Myocyte (in vitro differentiated cells): ENCODE data around the gene ASB16. TPM values are rescaled to one million over a fixed set of nuclear protein-coding genes. Genes with fewer than 3 reads are reported as not detected.

Experiments
- DNase-seq: peaks from one replicate; pipeline ENCODE4 v3.0.0-alpha.2; 2012; ENCODE audit warnings: low read depth
- total RNA-seq: library from RNA; depleted of rRNA; stranded (reverse); fragments of >200 nt; gene quantifications from 2 replicates; pipeline ENCODE4 v1.2.3, GENCODE V29; 2014

ASB16 gene
- total RNA-seq, 1 donor from 2014 or later: 4.0 TPM

DNA sequence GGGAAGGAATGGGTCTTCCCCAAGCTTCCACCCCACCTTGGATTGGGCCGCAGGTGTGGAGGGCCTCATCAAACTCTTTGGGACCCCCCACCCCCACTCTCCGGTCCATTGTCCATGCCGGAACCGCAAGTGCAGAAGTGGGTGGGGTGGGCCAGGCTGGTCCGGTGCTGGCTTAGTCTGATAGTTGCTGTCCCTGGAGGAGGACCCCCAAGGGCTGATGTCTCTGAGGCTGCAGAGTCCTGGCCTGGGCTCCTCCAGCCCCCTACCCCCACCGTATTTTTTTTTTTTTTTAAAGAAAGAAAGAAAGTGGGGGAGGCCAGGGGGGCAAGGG, 36.3 kb downstream of the ASB16 start:
- DNase-seq: no peak

GRCh38 chr17:44207319-44207718, 36.8 kb downstream of the ASB16 start:
- DNase-seq: no peak

- DNase-seq: no peak
Observed at GRCh38 chr17:44207743-44208142, 37.2 kb downstream of the ASB16 start.

- no peak for DNase-seq
Observed at GRCh38 chr17:44209786-44210341, 39.4 kb downstream of the ASB16 start.

DNA sequence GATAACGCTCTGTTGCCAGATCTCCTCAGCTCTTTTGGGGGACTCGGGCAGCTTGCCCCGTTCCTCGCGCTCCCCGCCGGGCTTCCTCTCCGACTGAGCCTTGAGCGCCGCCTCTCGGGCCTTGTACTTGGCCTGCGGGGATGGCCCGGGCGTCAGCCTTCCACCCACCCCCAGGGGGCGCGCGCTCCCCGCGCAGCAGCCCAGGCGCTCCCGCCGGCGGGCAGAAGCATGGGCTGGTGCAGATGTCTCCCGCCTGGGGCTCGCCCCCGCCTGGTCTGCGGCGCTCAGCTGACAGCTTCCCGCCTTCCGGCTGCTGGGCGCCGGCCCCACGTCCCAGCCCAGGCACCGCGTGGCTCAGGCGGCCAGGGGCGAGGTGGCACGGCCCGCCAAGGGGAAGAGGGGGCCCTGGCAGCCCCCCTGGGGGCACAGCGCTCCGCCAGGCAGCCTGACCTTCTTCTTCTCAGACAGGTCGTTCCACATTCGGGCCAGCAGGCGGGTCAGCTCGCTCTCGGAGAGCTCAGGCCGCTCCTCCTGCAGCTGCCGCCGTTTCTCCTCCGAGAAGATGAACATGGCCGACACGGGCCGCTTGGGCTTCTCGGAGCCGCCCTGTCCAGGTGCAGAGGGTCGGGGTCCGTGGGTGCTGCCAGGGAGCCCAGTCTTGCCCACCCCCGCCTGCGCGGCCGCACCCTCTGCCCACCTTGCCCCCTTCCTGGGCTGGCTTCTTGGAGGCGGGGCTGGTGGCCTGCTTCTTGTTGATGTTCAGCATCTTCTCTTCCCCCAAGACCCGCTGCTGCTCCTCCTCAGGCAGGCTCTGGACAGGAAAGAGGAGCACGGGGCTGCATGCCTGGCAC, 40.1 kb downstream of the ASB16 start:
- DNase-seq: peak; percentile 83

GRCh38 chr17:44211281-44212265, 41.1 kb downstream of the ASB16 start:
- DNase-seq: no peak

GRCh38 chr17:44212507-44213402, 42.3 kb downstream of the ASB16 start:
- no peak for DNase-seq

DNA sequence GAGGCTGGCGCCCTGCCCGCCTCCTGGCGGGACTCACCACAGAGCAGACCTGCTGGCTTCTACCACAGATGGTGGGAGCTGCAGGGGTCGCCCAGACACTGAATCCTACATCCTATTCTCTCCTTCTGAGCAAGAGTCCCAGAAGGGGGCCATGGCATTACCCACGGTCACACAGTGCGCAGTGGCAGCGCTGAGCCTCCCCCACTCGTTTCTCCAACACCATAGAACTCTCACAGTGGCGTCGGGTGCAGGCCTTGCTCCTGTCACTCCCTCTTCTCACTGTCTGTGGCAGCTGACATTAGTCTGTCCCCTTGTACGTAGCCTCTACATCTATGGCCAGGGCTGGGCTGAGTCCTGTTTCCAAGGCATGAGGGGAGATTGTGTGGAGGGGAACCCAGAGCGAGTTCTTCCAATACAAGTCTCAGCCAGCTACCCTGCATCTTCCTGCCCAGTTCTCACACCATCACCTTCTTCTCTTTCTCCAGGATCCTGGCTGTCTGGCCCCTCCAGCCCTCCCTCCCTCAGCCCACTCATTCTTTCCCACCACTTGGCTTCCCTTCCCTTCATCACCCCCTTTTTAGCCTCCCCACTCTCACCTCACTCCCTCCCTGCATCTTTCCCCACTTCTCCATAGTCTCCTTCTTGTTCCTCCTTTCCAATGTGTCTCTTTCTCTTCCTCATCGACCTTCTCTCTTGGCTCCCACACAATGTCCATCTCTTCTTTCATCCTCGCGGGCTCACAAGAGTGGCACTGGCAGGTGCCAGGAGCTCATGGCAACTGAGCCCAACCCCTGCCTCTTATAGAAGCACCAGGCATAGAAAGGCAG, 43.1 kb downstream of the ASB16 start:
- DNase-seq: peak; percentile 49

- no peak for DNase-seq
Observed at GRCh38 chr17:44214230-44214494, 43.7 kb downstream of the ASB16 start.

- no peak for DNase-seq
Observed at GRCh38 chr17:44214896-44215295, 44.4 kb downstream of the ASB16 start.

GRCh38 chr17:44216173-44216572, 45.7 kb downstream of the ASB16 start:
- DNase-seq: no peak

DNA sequence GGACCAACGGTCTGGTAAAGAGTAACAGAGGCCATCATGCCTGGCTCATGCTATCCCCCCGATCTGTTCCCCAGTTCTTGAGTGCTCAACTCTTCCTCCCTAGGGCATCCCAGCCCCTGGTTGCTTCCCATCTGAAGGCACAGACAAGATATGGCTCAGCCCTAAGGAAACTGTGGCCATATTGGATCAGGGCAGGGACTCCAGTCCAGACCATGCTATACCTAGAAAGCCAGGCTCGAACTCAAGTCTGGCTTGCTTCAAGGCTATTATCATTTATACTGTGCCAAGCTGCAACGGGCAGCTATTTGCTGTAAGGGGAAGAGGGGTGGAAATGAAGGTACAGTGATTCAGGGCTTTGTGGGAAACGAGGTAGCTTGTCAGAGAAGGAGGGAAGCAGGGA, 46.2 kb downstream of the ASB16 start:
- no peak for DNase-seq

DNA sequence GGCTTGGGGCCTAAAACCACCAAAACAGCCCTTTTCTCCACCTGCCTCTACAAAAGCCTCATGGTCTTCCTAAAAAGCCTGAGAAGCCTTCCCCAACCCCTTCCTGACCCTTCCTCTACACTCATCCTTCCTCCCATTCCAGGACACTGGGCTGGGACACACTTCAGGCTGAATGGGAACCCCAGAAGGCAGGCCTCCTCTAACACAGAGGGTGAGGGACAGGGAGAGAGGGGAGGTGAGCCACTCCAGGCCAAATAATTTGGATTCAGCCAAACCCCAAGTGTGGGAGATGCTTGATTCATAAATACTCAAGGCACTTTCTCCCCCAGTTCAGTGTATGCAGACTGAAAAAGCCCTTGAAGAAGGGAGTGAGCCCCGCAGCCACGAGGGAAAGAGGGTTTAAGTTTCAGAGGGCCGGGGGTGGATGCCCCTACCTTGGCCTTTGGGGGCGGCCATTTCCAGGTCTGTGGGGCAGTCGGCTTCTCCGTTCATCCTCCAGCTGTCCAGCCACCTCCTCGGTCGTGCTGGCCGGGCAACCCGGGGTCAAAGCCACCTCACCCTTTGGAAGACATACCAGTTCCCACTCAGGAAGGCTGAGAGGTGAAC, 47.3 kb downstream of the ASB16 start:
- DNase-seq: no peak

DNA sequence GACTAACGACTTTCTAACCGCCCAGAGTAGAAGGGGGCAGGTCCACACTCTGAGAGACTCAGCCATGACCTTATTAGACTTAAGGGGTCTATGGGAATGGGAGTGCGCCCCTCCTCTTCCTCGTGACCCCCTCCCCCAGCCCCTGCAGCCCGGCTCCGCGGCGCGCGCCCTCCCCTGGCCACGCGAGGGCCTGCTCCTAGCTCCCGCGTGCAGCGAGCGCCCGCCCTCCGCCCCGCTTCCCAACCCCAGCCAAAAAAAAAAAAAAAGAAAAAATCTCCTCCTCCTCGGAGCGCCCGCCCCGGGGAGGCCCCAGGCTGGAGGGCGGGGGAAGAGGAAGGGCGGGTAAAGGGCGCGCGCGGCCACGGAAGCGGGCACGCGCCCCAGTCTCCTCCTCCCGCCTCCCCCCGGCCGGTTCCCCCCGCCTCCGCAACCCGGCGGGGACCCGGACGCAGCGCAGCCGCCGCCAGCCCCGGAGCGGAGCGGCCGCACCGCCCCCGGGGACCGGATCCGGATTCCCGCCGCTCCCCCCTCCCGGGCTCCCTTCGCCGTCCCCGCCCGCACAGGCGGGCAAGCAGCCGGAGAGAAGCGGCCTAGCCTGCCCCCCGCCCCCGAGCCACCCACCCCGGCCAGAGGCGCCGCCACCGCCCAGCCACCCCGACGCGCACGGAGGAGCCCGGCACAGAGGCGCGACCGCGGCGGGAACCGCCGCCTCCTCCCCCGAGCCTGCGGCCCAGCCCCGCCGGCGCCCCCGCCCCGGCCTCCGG, 48.0 kb downstream of the ASB16 start:
- peak; percentile 92 for DNase-seq

DNA sequence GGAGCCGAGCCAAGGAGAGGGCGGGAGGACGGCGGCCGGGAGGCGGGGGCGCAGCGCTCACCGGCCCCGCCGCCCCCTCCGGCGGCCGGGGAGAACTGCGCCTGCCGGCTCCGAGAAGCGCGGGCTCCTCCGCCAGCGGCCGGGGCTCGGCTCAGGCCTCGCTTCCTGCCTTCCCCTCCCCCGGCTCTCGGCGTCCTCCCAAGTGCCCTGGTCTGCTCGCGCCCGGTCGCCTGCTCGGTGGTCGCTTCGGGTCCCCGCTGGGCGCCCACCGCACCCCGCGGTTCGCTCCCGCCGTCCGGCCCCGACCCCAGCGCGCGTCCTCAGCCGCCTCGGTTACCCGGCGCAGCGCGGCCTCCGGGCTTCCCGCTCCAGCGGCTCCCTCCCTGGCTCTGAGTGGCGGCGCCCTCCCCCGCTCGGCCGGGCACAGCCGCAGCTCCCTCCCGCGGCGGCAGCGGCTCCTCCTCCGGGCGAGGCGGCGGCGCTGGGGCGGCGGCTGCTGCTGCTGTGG, 48.7 kb downstream of the ASB16 start:
- peak; percentile 77 for DNase-seq

GRCh38 chr17:44219616-44220212, 49.2 kb downstream of the ASB16 start, which contains the start of gene UBTF:
Gene UBTF (minus strand): TSS chr17:44219675. CDS start chr17:44218229, 1,446 bp downstream.
- peak; percentile 76 for DNase-seq

- DNase-seq: peak; percentile 57
Observed at GRCh38 chr17:44220213-44221083, 49.9 kb downstream of the ASB16 start.
